Epithelial cell of proximal tubule (primary cell): ENCODE measurements around the gene AFAP1L1. TPM values are rescaled to one million over a fixed set of nuclear protein-coding genes. Genes with fewer than 3 reads are reported as not detected.

Experiments
- DNase-seq: peaks from one replicate; pipeline ENCODE4 v3.0.0-alpha.2; 2011; ENCODE audit warnings: low read depth
- H3K4me3 ChIP-seq: 2 replicates; pipeline ENCODE4 v1.5.1; 2011; ENCODE audit warnings: low read depth, mild to moderate bottlenecking, low read length
- CTCF ChIP-seq: conservative IDR thresholded peaks from 2 replicates; pipeline ENCODE4 v1.5.1; 2012; ENCODE audit warnings: low read depth, mild to moderate bottlenecking, low read length
- total RNA-seq: library from RNA; depleted of rRNA; stranded (reverse); fragments of >200 nt; gene quantifications from 2 replicates; pipeline ENCODE4 v1.2.3, GENCODE V29; 2015

AFAP1L1 gene
- total RNA-seq, 1 donor from 2014 or later = 17.2 TPM

GRCh38 chr5:149362541-149362940 is 90.9 kb downstream of the AFAP1L1 start:
- no peak for TF ChIP-seq CTCF
- no peak for DNase-seq
- H3K4me3 ChIP-seq = no peak overlapping the region

- DNase-seq = no peak
- TF ChIP-seq CTCF = no peak
- no peak overlapping the region for H3K4me3 ChIP-seq
Measured at GRCh38 chr5:149363358-149363757, 91.7 kb downstream of the AFAP1L1 start.

GRCh38 chr5:149363936-149364335 is 92.3 kb downstream of the AFAP1L1 start:
- TF ChIP-seq CTCF = no peak
- DNase-seq = no peak
- H3K4me3 ChIP-seq = no peak overlapping the region

- no peak for TF ChIP-seq CTCF
- H3K4me3 ChIP-seq = no peak overlapping the region
- no peak for DNase-seq
Measured at GRCh38 chr5:149364719-149365118, 93.1 kb downstream of the AFAP1L1 start.

- no peak overlapping the region for H3K4me3 ChIP-seq
- no peak for TF ChIP-seq CTCF
- DNase-seq = no peak
Measured at GRCh38 chr5:149365418-149365817, 93.8 kb downstream of the AFAP1L1 start.

- DNase-seq = no peak
- TF ChIP-seq CTCF = no peak
- no peak overlapping the region for H3K4me3 ChIP-seq
Measured at GRCh38 chr5:149366169-149366729, 94.6 kb downstream of the AFAP1L1 start.

- no peak for DNase-seq
- H3K4me3 ChIP-seq = no peak overlapping the region
- peak; percentile 91 for TF ChIP-seq CTCF
Measured at GRCh38 chr5:149367249-149367971, 95.8 kb downstream of the AFAP1L1 start.
